CD4-positive, alpha-beta memory T cell (primary cell): ENCODE data around the gene MERTK. TPM values are rescaled to one million over a fixed set of nuclear protein-coding genes. Genes with fewer than 3 reads are reported as not detected.
A peak's percentile ranks its signal among the peaks of the same experiment; 100 is the strongest.

ENCODE experiments used
- CTCF ChIA-PET: fragments of 350-600 bp; sonication (Branson Sonifier 250); formaldehyde crosslinking; loops from one replicate; lab custom pipeline; 2021; ENCODE audit warnings: inconsistent platforms; ENCODE audit not compliant: partially characterized antibody; lab: Charles Lee
- POLR2A ChIA-PET: fragments of 350-600 bp; sonication (Branson Sonifier 250); formaldehyde crosslinking; loops from one replicate; lab custom pipeline; 2021; ENCODE audit not compliant: partially characterized antibody; lab: Charles Lee
- DNase-seq, 5 donors: peaks; one replicate each; pipeline versions ENCODE4 v3.0.0 to v3.0.0-alpha.2; 2020 to 2022; ENCODE audit warnings: mixed read lengths in 1 of 5
- H3K27ac ChIP-seq: one replicate; pipeline ENCODE4 v1.7.0; 2013; ENCODE audit warnings: low read depth, low read length
- H3K27me3 ChIP-seq: 2 replicates; pipeline ENCODE4 v1.7.0; 2013; ENCODE audit warnings: mild to moderate bottlenecking, low read length, moderate library complexity; ENCODE audit not compliant: insufficient read depth
- H3K36me3 ChIP-seq: 2 replicates; pipeline ENCODE4 v1.7.0; 2013; ENCODE audit warnings: mild to moderate bottlenecking, low read length, moderate library complexity; ENCODE audit not compliant: insufficient read depth
- H3K4me1 ChIP-seq: 2 replicates; pipeline ENCODE4 v1.7.0; 2013; ENCODE audit warnings: mild to moderate bottlenecking, low read length, moderate library complexity; ENCODE audit not compliant: insufficient read depth
- H3K4me3 ChIP-seq, 2 donors: one replicate each; pipeline ENCODE4 v1.7.0; 2013; ENCODE audit warnings: low read length in 2 of 2, mild to moderate bottlenecking in 1 of 2
- H3K9me3 ChIP-seq, 2 donors: one replicate each; pipeline ENCODE4 v1.7.0; 2013; ENCODE audit warnings: low read length in 2 of 2, control low read depth in 1 of 2; ENCODE audit not compliant: control insufficient read depth in 1 of 2
- H3K27ac Mint-ChIP-seq, 7 donors: one replicate each; pipeline ENCODE4 v1.8.0; 2020 to 2021; ENCODE audit warnings: mixed read lengths in 7 of 7, mild to moderate bottlenecking in 6 of 7, inconsistent platforms in 3 of 7, moderate library complexity in 3 of 7
- H3K27me3 Mint-ChIP-seq, 2 donors: one replicate each; pipeline ENCODE4 v1.8.0; 2020 to 2021; ENCODE audit warnings: mixed read lengths in 2 of 2
- H3K36me3 Mint-ChIP-seq, 2 donors: one replicate each; pipeline ENCODE4 v1.8.0; 2020 to 2021; ENCODE audit warnings: mixed read lengths in 2 of 2, inconsistent platforms in 1 of 2, mild to moderate bottlenecking in 1 of 2
- H3K4me1 Mint-ChIP-seq, 4 donors: one replicate each; pipeline ENCODE4 v1.8.0; 2020 to 2021; ENCODE audit warnings: mixed read lengths in 4 of 4, mild to moderate bottlenecking in 1 of 4
- H3K4me3 Mint-ChIP-seq, 8 donors: one replicate each; pipeline ENCODE4 v1.8.0; 2020 to 2021; ENCODE audit warnings: mixed read lengths in 8 of 8, mild to moderate bottlenecking in 7 of 8, moderate library complexity in 6 of 8, inconsistent platforms in 3 of 8
- H3K9me3 Mint-ChIP-seq, 8 donors: one replicate each; pipeline ENCODE4 v1.8.0; 2020 to 2021; ENCODE audit warnings: mixed read lengths in 8 of 8, mild to moderate bottlenecking in 5 of 8, inconsistent platforms in 3 of 8, moderate library complexity in 1 of 8
- intact Hi-C: fragments of 100-400 bp; cut with micrococcal nuclease; formaldehyde crosslinking; loops from one replicate; pipeline ENCODE4 v1.15.1; 2023
- polyA plus RNA-seq, 2 donors: library from polyadenylated mRNA; unstranded; fragments of 300-500 nt; fragmentation: Illumina TruSeq; gene quantifications; one replicate each; pipeline ENCODE4 v1.2.3, GENCODE V29; 2021
- total RNA-seq, 2 experiments: library from RNA; stranded (reverse); gene quantifications; one replicate each; pipeline ENCODE4 v1.2.3, GENCODE V29; 2021

Gene MERTK
- total and polyA plus RNA-seq, 4 experiments from 2014 or later: 0.09 to 0.67 (median 0.45) TPM

GRCh38 chr2:111945444-111946293 lies 47.3 kb downstream of the MERTK start:
- H3K27ac Mint-ChIP-seq: no peak overlapping the region
- no peaks in the 10 kb centered on the region for H3K9me3 ChIP-seq
- DNase-seq: no peak
- no peaks in the 10 kb centered on the region for H3K9me3 Mint-ChIP-seq
- H3K27me3 Mint-ChIP-seq: peaks cover 4 to 15% of the 10 kb centered on the region in 2 donors
- H3K27me3 ChIP-seq: no peaks in the 10 kb centered on the region
- H3K4me1 ChIP-seq: no peaks in the 10 kb centered on the region
- no peaks in the 10 kb centered on the region for H3K4me1 Mint-ChIP-seq
- no peaks in the 10 kb centered on the region for H3K36me3 ChIP-seq
- POLR2A ChIA-PET: no interaction called here
- CTCF ChIA-PET: no interaction called here
- no peak overlapping the region for H3K4me3 Mint-ChIP-seq
- H3K36me3 Mint-ChIP-seq: no peaks in the 10 kb centered on the region
- intact Hi-C loops: no loop called here
- no peak overlapping the region for H3K27ac ChIP-seq
- no peak overlapping the region for H3K4me3 ChIP-seq

GRCh38 chr2:111946294-111947114 lies 48.1 kb downstream of the MERTK start:
- CTCF ChIA-PET: no interaction called here
- Histone ChIP-seq H3K27me3 (no peaks in the 10 kb centered on the region), H3K4me3 (no peak overlapping the region), H3K27ac (no peak overlapping the region), H3K4me1 (no peaks in the 10 kb centered on the region), H3K36me3 (no peaks in the 10 kb centered on the region), H3K9me3 (no peaks in the 10 kb centered on the region)
- no peak overlapping the region for H3K4me3 Mint-ChIP-seq
- no peaks in the 10 kb centered on the region for H3K36me3 Mint-ChIP-seq
- no peaks in the 10 kb centered on the region for H3K9me3 Mint-ChIP-seq
- POLR2A ChIA-PET: no interaction called here
- intact Hi-C loops: no loop called here
- no peaks in the 10 kb centered on the region for H3K4me1 Mint-ChIP-seq
- peaks cover 4 to 11% of the 10 kb centered on the region in 2 donors for H3K27me3 Mint-ChIP-seq
- no peak for DNase-seq
- H3K27ac Mint-ChIP-seq: no peak overlapping the region

- ChIA-PET CTCF (no interaction called here), POLR2A (no interaction called here)
- Mint-ChIP-seq H3K27ac (no peak overlapping the region), H3K9me3 (no peaks in the 10 kb centered on the region), H3K36me3 (no peaks in the 10 kb centered on the region), H3K27me3 (peaks cover 1 to 7% of the 10 kb centered on the region in 2 donors), H3K4me3 (no peak overlapping the region), H3K4me1 (no peaks in the 10 kb centered on the region)
- Histone ChIP-seq H3K36me3 (no peaks in the 10 kb centered on the region), H3K27ac (no peak overlapping the region), H3K9me3 (no peaks in the 10 kb centered on the region), H3K4me3 (no peak overlapping the region), H3K4me1 (no peaks in the 10 kb centered on the region), H3K27me3 (no peaks in the 10 kb centered on the region)
- intact Hi-C loops: no loop called here
- DNase-seq: no peak
Observed at GRCh38 chr2:111947219-111947618, 48.8 kb downstream of the MERTK start.

GRCh38 chr2:111948832-111949231 lies 50.4 kb downstream of the MERTK start:
- H3K27ac ChIP-seq: no peak overlapping the region
- Mint-ChIP-seq H3K4me1 (peaks cover 0 to 1% (median 0%) of the 10 kb centered on the region in 4 donors), H3K27me3 (peaks cover 3 to 13% of the 10 kb centered on the region in 2 donors), H3K36me3 (no peaks in the 10 kb centered on the region), H3K9me3 (no peaks in the 10 kb centered on the region), H3K4me3 (no peak overlapping the region), H3K27ac (peak overlapping the region in 1 of 7 donors; percentile 71)
- POLR2A ChIA-PET: no interaction called here
- CTCF ChIA-PET: no interaction called here
- no peaks in the 10 kb centered on the region for H3K9me3 ChIP-seq
- intact Hi-C loops: no loop called here
- DNase-seq: no peak
- no peak overlapping the region for H3K4me3 ChIP-seq
- no peaks in the 10 kb centered on the region for H3K4me1 ChIP-seq
- H3K36me3 ChIP-seq: no peaks in the 10 kb centered on the region
- H3K27me3 ChIP-seq: no peaks in the 10 kb centered on the region

GRCh38 chr2:111950236-111950635 lies 51.8 kb downstream of the MERTK start:
- Mint-ChIP-seq H3K27ac (no peak overlapping the region), H3K36me3 (no peaks in the 10 kb centered on the region), H3K9me3 (no peaks in the 10 kb centered on the region), H3K4me1 (peaks cover 0 to 1% (median 0%) of the 10 kb centered on the region in 4 donors), H3K4me3 (no peak overlapping the region), H3K27me3 (peaks cover 7 to 17% of the 10 kb centered on the region in 2 donors)
- DNase-seq: no peak
- intact Hi-C loops: no loop called here
- Histone ChIP-seq H3K4me1 (no peaks in the 10 kb centered on the region), H3K36me3 (no peaks in the 10 kb centered on the region), H3K27ac (no peak overlapping the region), H3K27me3 (no peaks in the 10 kb centered on the region), H3K9me3 (no peaks in the 10 kb centered on the region), H3K4me3 (no peak overlapping the region)
- CTCF ChIA-PET: no interaction called here
- POLR2A ChIA-PET: no interaction called here

GRCh38 chr2:111951486-111951885 lies 53.1 kb downstream of the MERTK start:
- ChIA-PET CTCF (no interaction called here), POLR2A (no interaction called here)
- Mint-ChIP-seq H3K4me3 (no peak overlapping the region), H3K27me3 (peaks cover 7 to 17% of the 10 kb centered on the region in 2 donors), H3K4me1 (peaks cover 0 to 1% (median 0%) of the 10 kb centered on the region in 4 donors), H3K9me3 (no peaks in the 10 kb centered on the region), H3K27ac (no peak overlapping the region), H3K36me3 (no peaks in the 10 kb centered on the region)
- DNase-seq: no peak
- Histone ChIP-seq H3K4me1 (no peaks in the 10 kb centered on the region), H3K27ac (no peak overlapping the region), H3K27me3 (no peaks in the 10 kb centered on the region), H3K9me3 (no peaks in the 10 kb centered on the region), H3K36me3 (no peaks in the 10 kb centered on the region), H3K4me3 (no peak overlapping the region)
- intact Hi-C loops: no loop called here

- Histone ChIP-seq H3K27me3 (no peaks in the 10 kb centered on the region), H3K36me3 (no peaks in the 10 kb centered on the region), H3K9me3 (no peaks in the 10 kb centered on the region), H3K4me3 (no peak overlapping the region), H3K27ac (no peak overlapping the region), H3K4me1 (no peaks in the 10 kb centered on the region)
- no peaks in the 10 kb centered on the region for H3K9me3 Mint-ChIP-seq
- no peaks in the 10 kb centered on the region for H3K36me3 Mint-ChIP-seq
- POLR2A ChIA-PET: no interaction called here
- no peak overlapping the region for H3K4me3 Mint-ChIP-seq
- peaks cover 9 to 17% of the 10 kb centered on the region in 2 donors for H3K27me3 Mint-ChIP-seq
- DNase-seq: no peak
- H3K27ac Mint-ChIP-seq: peak overlapping the region in 1 of 7 donors; percentile 48
- peaks cover 0 to 1% (median 0%) of the 10 kb centered on the region in 4 donors for H3K4me1 Mint-ChIP-seq
- intact Hi-C loops: no loop called here
- CTCF ChIA-PET: no interaction called here
Observed at GRCh38 chr2:111952871-111953452, 54.6 kb downstream of the MERTK start.
